Panc1 (cell line): ENCODE results near the gene RRP7A.
"Not testable (repeated sequence)": the region's sequence is repeated elsewhere in the genome, so short reads cannot be mapped to it uniquely, and the experiment has no call there.

ENCODE experiments used
- POLR2AphosphoS5 ChIP-seq: IDR thresholded peaks from 2 replicates; pipeline ENCODE4 v1.6.1; 2012; ENCODE audit warnings: mild to moderate bottlenecking, low read depth, low read length, moderate library complexity
- SIN3A ChIP-seq: IDR thresholded peaks from 2 replicates; pipeline ENCODE4 v1.6.1; 2012; ENCODE audit warnings: low read depth, mild to moderate bottlenecking, low read length, moderate library complexity, borderline replicate concordance; ENCODE audit not compliant: insufficient read depth
- TF ChIP-seq, protein P1 (sequence below): fragments of 450-650 bp; IDR thresholded peaks from 2 replicates; pipeline ENCODE4 v1.5.1; 2017; ENCODE audit warnings: mild to moderate bottlenecking
- TF ChIP-seq, protein P2 (sequence below), 2 experiments: IDR thresholded peaks; 2 replicates each; pipeline ENCODE4 v1.6.1; 2011 to 2012; ENCODE audit warnings: low read depth in 2 of 2, control low read depth in 1 of 2, low read length in 1 of 2, mild to moderate bottlenecking in 1 of 2, moderate library complexity in 1 of 2; ENCODE audit not compliant: insufficient read depth in 1 of 2

DNA sequence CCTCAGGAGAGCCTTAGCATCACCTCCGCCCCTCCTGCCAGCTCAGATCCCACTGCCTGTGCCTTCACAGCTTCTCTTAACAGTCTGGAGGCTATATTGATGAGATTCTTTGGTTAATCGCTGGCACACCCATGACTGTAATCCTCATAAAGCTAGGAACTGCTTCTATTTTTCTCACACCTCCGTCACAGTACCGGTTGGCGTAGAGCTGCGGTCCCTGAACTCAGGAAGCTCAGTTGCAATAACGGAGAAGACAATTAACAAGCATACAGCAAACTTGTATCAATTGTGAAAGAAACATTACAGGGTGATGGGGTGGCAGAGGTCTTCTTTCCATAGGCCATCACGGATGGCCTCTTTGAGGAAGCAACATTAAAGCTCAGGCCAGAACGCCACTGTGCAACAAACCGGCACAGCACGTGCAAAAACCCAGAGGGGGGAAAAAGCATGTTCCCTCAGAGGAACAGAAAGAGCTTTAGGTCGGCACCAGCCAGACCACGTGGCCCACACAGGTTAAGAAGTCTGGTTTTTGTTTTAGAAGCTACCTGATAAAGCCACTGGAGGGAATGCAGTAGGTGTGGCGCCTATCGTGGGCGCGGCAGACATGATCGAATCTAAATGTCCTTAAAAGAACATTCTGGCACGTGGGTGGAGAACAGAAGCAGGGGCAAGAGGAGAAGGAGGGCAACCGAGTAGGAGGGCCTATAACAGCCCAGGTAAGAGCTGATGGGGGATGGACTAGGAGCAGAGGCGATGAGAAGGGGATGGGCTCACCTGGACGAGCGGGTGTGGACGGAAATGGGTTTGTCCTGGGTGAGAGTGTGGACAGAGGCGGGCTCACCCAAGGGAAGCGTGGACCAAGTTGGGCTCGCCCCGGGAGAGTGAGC, 715 bp downstream of the RRP7A start:
- TF ChIP-seq, protein P1, sequence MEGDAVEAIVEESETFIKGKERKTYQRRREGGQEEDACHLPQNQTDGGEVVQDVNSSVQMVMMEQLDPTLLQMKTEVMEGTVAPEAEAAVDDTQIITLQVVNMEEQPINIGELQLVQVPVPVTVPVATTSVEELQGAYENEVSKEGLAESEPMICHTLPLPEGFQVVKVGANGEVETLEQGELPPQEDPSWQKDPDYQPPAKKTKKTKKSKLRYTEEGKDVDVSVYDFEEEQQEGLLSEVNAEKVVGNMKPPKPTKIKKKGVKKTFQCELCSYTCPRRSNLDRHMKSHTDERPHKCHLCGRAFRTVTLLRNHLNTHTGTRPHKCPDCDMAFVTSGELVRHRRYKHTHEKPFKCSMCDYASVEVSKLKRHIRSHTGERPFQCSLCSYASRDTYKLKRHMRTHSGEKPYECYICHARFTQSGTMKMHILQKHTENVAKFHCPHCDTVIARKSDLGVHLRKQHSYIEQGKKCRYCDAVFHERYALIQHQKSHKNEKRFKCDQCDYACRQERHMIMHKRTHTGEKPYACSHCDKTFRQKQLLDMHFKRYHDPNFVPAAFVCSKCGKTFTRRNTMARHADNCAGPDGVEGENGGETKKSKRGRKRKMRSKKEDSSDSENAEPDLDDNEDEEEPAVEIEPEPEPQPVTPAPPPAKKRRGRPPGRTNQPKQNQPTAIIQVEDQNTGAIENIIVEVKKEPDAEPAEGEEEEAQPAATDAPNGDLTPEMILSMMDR: not testable (repeated sequence)
- not testable (repeated sequence) for TF ChIP-seq POLR2AphosphoS5, SIN3A
- TF ChIP-seq, protein P2, sequence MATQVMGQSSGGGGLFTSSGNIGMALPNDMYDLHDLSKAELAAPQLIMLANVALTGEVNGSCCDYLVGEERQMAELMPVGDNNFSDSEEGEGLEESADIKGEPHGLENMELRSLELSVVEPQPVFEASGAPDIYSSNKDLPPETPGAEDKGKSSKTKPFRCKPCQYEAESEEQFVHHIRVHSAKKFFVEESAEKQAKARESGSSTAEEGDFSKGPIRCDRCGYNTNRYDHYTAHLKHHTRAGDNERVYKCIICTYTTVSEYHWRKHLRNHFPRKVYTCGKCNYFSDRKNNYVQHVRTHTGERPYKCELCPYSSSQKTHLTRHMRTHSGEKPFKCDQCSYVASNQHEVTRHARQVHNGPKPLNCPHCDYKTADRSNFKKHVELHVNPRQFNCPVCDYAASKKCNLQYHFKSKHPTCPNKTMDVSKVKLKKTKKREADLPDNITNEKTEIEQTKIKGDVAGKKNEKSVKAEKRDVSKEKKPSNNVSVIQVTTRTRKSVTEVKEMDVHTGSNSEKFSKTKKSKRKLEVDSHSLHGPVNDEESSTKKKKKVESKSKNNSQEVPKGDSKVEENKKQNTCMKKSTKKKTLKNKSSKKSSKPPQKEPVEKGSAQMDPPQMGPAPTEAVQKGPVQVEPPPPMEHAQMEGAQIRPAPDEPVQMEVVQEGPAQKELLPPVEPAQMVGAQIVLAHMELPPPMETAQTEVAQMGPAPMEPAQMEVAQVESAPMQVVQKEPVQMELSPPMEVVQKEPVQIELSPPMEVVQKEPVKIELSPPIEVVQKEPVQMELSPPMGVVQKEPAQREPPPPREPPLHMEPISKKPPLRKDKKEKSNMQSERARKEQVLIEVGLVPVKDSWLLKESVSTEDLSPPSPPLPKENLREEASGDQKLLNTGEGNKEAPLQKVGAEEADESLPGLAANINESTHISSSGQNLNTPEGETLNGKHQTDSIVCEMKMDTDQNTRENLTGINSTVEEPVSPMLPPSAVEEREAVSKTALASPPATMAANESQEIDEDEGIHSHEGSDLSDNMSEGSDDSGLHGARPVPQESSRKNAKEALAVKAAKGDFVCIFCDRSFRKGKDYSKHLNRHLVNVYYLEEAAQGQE (IDR thresholded peaks at IDR 0.05; ENCODE audit: insufficient read depth in 1 of 2, low read depth in 2 of 2, low read length in 1 of 2): not testable (repeated sequence)
